ENCODE results near the gene FASTKD2.

Gene FASTKD2

DNA sequence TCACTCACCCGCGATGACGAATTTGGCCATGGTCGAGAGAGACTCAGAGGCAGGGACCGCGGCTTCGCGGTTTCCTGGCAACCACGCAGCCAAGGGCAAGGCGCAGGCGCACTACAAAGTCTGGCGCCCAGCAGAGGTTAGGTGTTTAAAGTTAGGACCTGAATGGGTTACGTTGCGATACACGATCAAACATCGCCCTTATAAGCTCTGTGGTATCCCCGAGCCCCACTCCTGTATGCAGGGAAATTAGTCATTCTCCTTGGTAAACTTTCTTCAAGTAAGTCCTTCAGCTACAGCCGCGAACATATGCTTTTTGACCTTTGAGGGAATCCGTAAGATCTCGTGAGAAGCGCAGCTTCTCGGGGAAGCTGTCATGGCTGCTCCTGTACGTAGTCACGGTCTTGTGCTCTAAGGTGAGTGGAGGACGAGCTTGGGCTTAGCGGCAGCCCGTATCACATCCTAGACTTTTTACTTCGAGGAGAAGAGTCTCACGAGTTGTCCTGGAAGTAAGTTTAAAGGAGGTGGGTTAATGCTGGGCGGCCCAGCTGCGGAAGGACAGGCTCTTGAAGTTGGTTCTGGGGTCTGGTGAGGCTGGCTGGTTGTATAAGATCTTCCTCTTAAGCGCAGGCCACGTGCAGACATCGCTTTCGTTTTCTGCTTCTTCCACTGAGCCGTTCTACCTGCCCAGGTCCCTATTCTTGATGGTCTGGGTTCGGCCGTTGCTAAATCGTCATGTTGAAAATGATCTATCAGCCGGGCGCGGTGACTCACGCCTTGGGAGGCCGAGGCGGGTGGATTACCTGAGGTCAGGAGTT lies at the start of gene FASTKD2, which contains the start of gene MDH1B:
FASTKD2 (plus strand) TSS at position 365 of the 815 bp plus-strand sequence. CDS start 1,088 bp downstream, outside the sequence.
MDH1B (minus strand) TSS at position 87 of the 815 bp plus-strand sequence; CDS start at position 30, 57 bp downstream.
- DNase-seq (ENCODE audit: low spot score) = peak; percentile 89

DNA sequence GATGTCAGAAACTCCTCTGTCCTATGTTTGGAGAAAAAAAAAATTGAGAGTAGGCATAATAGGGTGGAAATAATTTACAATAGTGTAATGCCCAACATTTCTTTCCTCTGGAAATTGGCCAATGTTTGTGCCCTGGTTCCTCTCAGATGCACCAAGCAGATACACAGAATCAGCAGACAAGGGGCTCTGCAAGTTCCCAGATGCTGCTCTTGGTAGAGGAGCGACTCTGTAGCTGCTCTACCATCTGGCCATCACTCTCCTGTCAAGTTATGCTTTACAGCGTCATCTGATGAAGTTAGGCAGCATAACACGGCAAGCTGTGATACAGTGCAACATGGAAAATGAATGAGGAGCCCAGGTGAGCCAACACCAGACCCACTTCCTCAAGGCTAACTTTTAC lies 48.8 kb upstream of the FASTKD2 start:
- DNase-seq (ENCODE audit: low spot score) = no peak

GRCh38 chr2:206718296-206718695 lies 47.1 kb upstream of the FASTKD2 start, which contains the start of gene DYTN:
Gene DYTN, minus strand, starts transcription at chr2:206718396. Its CDS starts 117 bp downstream, at chr2:206718279.
- DNase-seq (ENCODE audit: low spot score) = no peak

DNA sequence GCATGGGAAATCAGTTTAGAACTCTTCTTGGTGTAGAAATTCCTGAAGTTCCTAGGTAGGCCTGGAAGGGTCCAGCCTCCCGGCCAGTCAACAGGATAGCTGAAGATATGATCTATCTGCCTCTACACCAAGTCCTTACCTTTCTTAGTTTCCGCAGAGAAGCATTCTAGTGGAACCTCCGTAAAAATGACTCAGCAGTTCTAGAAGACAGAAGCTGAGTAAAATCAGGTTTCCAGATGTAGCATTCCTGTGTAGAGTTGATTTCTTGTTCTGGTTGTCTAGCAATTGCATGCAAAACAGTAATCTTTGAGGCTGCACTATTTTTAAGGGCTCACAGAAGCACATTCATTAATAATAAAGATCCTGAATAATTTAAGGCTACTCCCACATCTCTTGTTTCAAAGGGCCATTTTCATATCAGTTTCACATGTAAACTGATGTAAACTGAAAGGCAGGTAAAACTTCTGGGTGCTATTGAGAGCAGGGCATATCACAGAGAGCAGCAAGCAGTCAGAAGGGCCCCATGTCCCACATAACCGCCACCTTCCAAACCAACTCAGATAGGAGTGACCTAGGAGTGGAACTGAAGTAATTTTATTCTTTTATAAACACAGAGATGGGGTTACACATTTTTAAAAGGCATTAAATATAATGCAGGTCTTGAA lies 44.0 kb upstream of the FASTKD2 start:
- DNase-seq (ENCODE audit: low spot score) = no peak

DNA sequence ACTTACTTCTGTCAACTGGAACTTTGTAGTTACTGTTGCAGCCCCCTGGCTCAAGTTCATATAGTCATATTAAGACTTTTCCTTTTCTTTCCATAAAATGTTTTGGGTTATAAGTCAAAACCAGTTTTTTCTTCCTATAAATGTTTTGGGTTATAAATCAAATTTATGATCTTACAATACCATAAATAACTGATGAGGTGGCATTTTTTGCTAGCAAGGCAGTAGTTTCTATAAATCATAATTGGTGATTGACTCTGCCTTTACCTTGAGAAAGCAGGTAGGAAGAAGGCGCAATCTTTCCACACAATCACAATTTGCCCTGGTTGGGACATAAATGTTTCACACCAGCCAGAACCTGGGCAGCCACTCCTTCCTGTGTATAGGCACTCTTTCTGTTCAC lies 42.1 kb upstream of the FASTKD2 start:
- DNase-seq (ENCODE audit: low spot score) = no peak

- no peak for DNase-seq (ENCODE audit: low spot score)
Observed at GRCh38 chr2:206727287-206727686, 38.1 kb upstream of the FASTKD2 start.

- no peak for DNase-seq (ENCODE audit: low spot score)
Observed at GRCh38 chr2:206728277-206729199, 36.9 kb upstream of the FASTKD2 start.

DNA sequence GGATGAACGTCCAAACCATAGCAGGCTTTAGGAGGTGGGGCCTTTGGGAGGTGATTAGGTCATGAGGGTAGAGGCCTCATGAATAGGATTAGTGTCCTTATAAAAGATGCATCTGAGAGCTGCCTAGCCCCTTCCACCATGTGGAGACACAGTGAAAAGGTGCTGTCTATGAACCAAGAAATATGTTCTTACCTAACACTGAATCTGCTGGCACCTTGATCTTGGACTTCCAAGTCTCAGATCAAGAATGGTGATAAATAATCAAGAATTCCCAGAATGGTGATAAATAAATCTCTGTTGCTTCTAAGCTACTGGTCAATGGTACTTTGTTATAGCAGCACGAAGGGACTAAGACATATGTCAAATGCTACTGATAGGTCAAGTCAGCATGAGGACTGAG lies 32.1 kb upstream of the FASTKD2 start:
- DNase-seq (ENCODE audit: low spot score) = no peak

DNA sequence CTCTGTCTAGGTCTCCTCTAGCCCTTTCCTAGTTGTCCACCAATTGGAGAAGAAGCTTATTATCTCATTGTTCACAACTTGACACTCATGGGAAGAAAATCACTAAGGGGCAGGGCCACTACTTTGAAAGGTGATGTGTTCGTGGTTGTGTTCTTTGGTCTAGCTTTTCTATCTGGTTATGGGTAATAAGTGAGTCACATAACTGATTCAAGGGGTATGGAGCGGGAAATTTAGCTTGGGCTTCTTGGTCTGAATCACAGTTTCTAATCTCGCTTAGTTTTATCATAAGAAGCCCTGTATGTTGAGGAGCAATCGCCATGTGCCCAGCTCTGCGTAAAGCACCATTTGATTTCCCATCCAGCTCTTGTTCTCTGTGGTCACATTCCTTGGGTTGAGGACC lies 28.5 kb upstream of the FASTKD2 start:
- DNase-seq (ENCODE audit: low spot score) = no peak

- DNase-seq (ENCODE audit: low spot score) = no peak
Observed at GRCh38 chr2:206739271-206739670, 26.1 kb upstream of the FASTKD2 start.

GRCh38 chr2:206740800-206741199 lies 24.6 kb upstream of the FASTKD2 start:
- DNase-seq (ENCODE audit: low spot score) = no peak

GRCh38 chr2:206756816-206757215 lies 8.6 kb upstream of the FASTKD2 start:
- no peak for DNase-seq (ENCODE audit: low spot score)

GRCh38 chr2:206764673-206765241 lies 649 bp upstream of the FASTKD2 start:
- peak; percentile 5 for DNase-seq (ENCODE audit: low spot score)

- DNase-seq (ENCODE audit: low spot score) = no peak
Observed at GRCh38 chr2:206766057-206766930, 888 bp downstream of the FASTKD2 start.

DNA sequence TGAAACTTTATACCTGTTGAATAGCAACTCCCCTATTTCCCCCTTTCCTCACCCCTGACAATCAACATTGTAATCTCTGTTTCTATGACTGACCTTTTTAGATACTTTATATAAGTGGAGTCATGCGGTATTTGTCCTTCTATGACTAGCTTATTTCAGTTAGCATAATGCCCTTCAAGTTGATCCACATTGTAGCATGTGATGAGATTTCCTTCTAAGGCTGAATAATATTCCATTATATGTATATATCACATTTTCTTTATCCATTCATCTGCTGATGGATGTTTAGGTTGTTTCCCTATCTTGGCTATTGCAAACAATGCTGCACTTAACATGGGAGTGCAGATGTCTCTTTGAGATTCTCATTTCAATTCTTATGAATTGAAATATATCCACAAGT lies 9.5 kb downstream of the FASTKD2 start:
- no peak for DNase-seq (ENCODE audit: low spot score)

GRCh38 chr2:206776432-206776831 lies 11.0 kb downstream of the FASTKD2 start:
- DNase-seq (ENCODE audit: low spot score) = no peak

DNA sequence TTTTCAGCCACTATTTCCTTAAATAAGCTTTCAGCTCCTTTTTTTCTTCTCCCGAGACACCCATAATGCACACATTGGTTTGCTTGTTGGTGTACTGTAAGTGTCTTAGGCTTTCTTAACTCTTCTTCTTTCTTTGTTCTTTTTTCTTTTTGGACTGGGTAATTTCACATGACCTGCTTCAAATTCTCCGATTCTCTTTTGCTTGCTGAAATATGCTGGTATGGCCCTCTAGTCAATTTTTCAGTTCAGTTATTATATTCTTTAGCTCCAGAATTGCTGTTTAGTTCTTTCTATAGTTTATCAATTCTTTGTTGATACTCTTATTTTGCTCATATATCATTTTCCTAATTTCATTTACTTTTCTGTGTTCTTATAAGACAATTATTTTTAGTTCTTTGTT lies 15.3 kb downstream of the FASTKD2 start:
- DNase-seq (ENCODE audit: low spot score) = no peak

DNA sequence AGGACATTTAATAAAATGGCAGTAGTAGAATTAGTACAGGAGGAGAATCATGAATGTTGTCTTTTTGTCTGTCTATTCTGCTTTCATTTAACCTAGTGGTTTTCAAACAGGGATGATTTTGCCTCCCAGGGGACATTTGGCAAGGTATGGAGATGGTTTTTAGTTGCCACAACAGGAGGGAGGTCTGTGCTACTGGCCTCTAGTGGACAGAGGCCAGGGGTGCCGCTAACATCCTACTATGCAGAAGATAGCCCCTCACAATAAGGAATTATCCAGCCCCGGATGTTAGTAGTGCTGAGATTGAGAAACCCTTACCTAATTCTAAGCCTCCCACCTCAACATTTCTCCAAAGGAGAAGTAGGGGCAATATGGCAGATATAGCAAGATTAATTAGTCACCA lies 18.3 kb downstream of the FASTKD2 start:
- peak; percentile 45 for DNase-seq (ENCODE audit: low spot score)

- no peak for DNase-seq (ENCODE audit: low spot score)
Observed at GRCh38 chr2:206784559-206785353, 19.4 kb downstream of the FASTKD2 start.

Measured in iPS-NIHi11 (cell line).